Activated B cell treated with CpG ODN at 0.5 μM for 24 hours (primary cell): ENCODE data around the gene TLR8. TPM values are rescaled to one million over a fixed set of nuclear protein-coding genes. Genes with fewer than 3 reads are reported as not detected.

Experiments used
- ATAC-seq: fragments of 200-7000 bp; cut with Tn5 transposase; one replicate; pipeline ENCODE4 v1.10.0; 2021; ENCODE audit warnings: low read depth, mild to moderate bottlenecking, moderate library complexity
- CTCF ChIA-PET: fragments of 350-600 bp; sonication (Branson Sonifier 250); formaldehyde crosslinking; loops from one replicate; lab custom pipeline; 2021; ENCODE audit warnings: antibody characterized with exemption; lab: Charles Lee
- POLR2A ChIA-PET: fragments of 350-600 bp; sonication (Branson Sonifier 250); formaldehyde crosslinking; loops from one replicate; lab custom pipeline; 2021; ENCODE audit warnings: antibody characterized with exemption; lab: Charles Lee
- DNase-seq: peaks from one replicate; pipeline ENCODE4 v3.0.0; 2022
- H3K27ac Mint-ChIP-seq: one replicate; pipeline ENCODE4 v1.8.0; 2020; ENCODE audit warnings: mixed read lengths
- H3K27me3 Mint-ChIP-seq: one replicate; pipeline ENCODE4 v1.8.0; 2021; ENCODE audit warnings: mixed read lengths
- H3K36me3 Mint-ChIP-seq: one replicate; pipeline ENCODE4 v1.8.0; 2021; ENCODE audit warnings: low read depth, mixed read lengths
- H3K4me1 Mint-ChIP-seq: one replicate; pipeline ENCODE4 v1.8.0; 2021; ENCODE audit warnings: mixed read lengths
- H3K4me3 Mint-ChIP-seq: one replicate; pipeline ENCODE4 v1.8.0; 2020; ENCODE audit warnings: mild to moderate bottlenecking, mixed read lengths
- H3K9me3 Mint-ChIP-seq: one replicate; pipeline ENCODE4 v1.8.0; 2020; ENCODE audit warnings: mixed read lengths
- intact Hi-C: fragments of 100-400 bp; cut with micrococcal nuclease; formaldehyde crosslinking; loops from one replicate; pipeline ENCODE4 v1.15.1; 2024
- total RNA-seq: library from RNA; stranded (reverse); gene quantifications from 2 replicates; pipeline ENCODE4 v1.2.3, GENCODE V29; 2022
- TF ChIP-seq, protein P1 (sequence below): fragments of 200-600 bp; IDR thresholded peaks from one replicate; pipeline ENCODE4 v1.8.0; 2022; ENCODE audit warnings: antibody characterized with exemption, mild to moderate bottlenecking

The TLR8 gene
- total RNA-seq, 1 donor from 2014 or later: 0.22 TPM

DNA sequence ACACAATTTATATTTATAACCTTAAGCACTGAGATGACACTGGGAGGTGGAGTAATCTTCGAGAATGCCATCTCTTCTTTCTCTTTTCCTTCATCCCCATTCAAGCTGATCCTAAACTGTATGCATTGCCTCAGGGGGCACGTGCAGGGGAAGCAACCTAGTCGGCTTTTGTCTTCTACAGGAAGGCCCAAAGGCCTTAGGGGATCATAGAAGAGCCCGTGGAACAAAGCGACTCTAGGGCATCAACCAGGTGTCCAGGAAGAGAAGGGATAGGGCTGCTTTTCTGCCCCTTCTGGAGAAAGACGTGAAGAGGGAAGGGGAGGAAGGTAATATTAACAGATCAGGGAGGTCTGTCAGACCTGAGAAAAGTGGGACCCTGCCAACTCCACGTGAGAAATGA, 6.9 kb upstream of the TLR8 start:
- DNase-seq (no peak), ATAC-seq (no peak)
- Mint-ChIP-seq H3K36me3 (no peaks in the 10 kb centered on the region), H3K4me3 (no peak overlapping the region), H3K27me3 (no peaks in the 10 kb centered on the region), H3K9me3 (no peaks in the 10 kb centered on the region), H3K4me1 (peaks cover 7% of the 10 kb centered on the region), H3K27ac (no peak overlapping the region)
- ChIA-PET POLR2A (no interaction called here), CTCF (interaction anchor here (7.5 kb wide), 1 partner anchor 85 kb away, joined by 67 read pairs; no protein-coding TSS in a partner anchor)
- intact Hi-C loops: loop anchor here (10.0 kb wide), 1 partner anchor 815 kb away; no protein-coding TSS in a partner anchor
- TF ChIP-seq, protein P1, sequence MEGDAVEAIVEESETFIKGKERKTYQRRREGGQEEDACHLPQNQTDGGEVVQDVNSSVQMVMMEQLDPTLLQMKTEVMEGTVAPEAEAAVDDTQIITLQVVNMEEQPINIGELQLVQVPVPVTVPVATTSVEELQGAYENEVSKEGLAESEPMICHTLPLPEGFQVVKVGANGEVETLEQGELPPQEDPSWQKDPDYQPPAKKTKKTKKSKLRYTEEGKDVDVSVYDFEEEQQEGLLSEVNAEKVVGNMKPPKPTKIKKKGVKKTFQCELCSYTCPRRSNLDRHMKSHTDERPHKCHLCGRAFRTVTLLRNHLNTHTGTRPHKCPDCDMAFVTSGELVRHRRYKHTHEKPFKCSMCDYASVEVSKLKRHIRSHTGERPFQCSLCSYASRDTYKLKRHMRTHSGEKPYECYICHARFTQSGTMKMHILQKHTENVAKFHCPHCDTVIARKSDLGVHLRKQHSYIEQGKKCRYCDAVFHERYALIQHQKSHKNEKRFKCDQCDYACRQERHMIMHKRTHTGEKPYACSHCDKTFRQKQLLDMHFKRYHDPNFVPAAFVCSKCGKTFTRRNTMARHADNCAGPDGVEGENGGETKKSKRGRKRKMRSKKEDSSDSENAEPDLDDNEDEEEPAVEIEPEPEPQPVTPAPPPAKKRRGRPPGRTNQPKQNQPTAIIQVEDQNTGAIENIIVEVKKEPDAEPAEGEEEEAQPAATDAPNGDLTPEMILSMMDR: no peak

DNA sequence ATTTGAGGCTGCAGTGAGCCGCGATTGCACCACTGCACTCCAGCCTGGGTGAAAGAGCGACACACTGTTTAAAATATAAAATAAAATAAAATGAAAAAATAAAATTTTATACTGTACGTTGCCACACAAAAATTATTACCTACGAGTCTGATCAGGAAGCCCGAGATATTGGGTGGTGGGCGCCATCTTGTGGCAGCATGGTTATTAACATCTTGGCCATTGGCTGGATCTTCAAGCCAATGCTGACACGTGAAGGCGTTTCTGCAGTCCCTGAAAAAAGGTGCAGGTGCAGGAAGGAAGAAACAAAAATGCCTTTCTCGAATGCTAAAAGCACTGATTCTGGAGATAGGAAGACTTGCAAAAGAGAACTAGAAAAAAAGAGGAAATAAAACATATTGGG, 4.9 kb upstream of the TLR8 start:
- Mint-ChIP-seq H3K36me3 (no peaks in the 10 kb centered on the region), H3K9me3 (no peaks in the 10 kb centered on the region), H3K27ac (peak overlapping the region; percentile 60), H3K27me3 (no peaks in the 10 kb centered on the region), H3K4me1 (peaks cover 4% of the 10 kb centered on the region), H3K4me3 (no peak overlapping the region)
- TF ChIP-seq, protein P1: no peak
- POLR2A ChIA-PET: no interaction called here
- ATAC-seq: peak; percentile 71
- peak; percentile 41 for DNase-seq
- CTCF ChIA-PET: interaction anchor here (0.7 to 7.5 kb wide), 4 partner anchors 87 to 587 kb away, joined by 3 to 67 read pairs (median 3); no protein-coding TSS in a partner anchor
- intact Hi-C loops: loop anchor here (1.0 kb wide), 4 partner anchors 8 to 199 kb away; no protein-coding TSS in a partner anchor

DNA sequence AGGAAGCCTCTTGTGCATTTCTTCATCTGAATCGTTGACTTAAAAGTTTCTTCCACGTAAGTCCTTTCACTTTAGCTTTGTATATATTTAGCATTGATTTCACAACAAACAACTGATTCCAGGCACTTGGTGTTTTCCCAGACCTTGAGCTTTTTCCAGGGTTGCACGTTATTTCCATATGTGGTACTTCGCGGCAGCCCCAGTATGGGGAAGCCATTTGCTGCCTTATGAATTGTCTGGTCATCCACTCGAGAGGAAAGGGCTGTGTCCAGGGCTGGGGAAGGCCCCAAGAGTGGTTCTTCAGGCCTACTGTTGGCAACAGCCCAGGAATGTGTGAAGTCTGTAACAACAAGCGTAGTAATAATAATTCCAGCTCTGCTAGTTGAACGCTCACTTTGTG, 2.8 kb upstream of the TLR8 start:
- DNase-seq: no peak
- TF ChIP-seq, protein P1: no peak
- Mint-ChIP-seq H3K4me3 (no peak overlapping the region), H3K27me3 (no peaks in the 10 kb centered on the region), H3K9me3 (no peaks in the 10 kb centered on the region), H3K27ac (no peak overlapping the region), H3K36me3 (no peaks in the 10 kb centered on the region), H3K4me1 (peaks cover 4% of the 10 kb centered on the region)
- ChIA-PET POLR2A (no interaction called here), CTCF (interaction anchor here (1.6 to 2.6 kb wide), 3 partner anchors 43 to 202 kb away, joined by 3 to 21 read pairs (median 6); no protein-coding TSS in a partner anchor)
- ATAC-seq: no peak
- intact Hi-C loops: no loop called here

DNA sequence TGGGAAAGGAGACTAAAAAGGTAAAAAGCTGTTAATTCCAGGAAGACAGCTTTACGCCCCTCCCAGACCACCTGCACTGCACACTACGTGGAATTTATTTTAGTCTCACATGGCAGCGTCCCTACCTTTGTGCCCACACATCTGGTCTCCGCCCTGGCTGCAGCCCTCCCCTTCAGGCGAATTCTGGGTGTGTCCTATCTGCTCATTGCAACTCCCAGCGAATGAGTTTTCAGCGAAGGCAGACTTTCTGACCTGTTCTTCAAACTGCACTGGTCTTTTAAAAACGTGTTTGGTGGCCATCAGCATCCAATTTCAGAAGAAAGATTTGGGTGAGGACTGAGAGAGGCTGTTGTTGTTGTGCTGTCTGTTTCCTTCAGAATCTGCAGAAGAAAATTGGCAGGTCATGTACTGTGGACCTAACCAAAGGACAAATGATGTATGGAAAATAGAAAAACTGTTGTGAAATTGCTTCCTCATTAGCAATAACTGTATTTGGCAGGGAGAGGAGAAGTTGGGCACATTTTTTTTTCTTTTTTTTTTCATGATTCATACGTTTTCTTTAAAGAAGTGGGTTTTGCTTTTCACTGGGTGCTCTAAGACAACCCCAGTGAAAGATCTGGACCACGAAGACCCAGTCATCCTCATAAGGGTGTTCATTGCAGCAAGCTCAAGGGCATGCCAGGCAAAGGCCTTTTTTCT, 4.2 kb downstream of the TLR8 start:
- Mint-ChIP-seq H3K9me3 (no peaks in the 10 kb centered on the region), H3K4me3 (no peak overlapping the region), H3K4me1 (peaks cover 6% of the 10 kb centered on the region), H3K36me3 (no peaks in the 10 kb centered on the region), H3K27me3 (no peaks in the 10 kb centered on the region), H3K27ac (no peak overlapping the region)
- DNase-seq: no peak
- ATAC-seq: no peak
- CTCF ChIA-PET: no interaction called here
- POLR2A ChIA-PET: no interaction called here
- TF ChIP-seq, protein P1: no peak
- intact Hi-C loops: no loop called here

DNA sequence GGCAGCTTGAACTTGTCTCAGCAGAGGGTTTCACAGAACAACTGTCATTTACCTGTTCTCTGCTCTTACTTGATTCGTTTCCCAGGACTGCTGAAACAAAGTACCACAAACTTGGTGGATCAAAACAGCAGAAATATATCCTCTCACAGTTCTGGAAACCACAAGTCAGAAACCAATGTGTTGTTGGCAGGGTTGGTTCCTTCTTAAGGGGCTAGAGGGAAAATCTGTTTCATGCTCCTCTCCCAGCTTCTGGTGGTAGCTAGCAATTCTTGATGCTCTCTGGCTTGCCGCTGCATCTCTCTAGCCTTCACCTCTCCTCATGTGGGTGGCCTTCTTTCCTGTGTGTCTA, 4.7 kb downstream of the TLR8 start:
- H3K27ac Mint-ChIP-seq: no peak overlapping the region
- TF ChIP-seq, protein P1: no peak
- H3K36me3 Mint-ChIP-seq: no peaks in the 10 kb centered on the region
- DNase-seq: no peak
- ChIA-PET CTCF (no interaction called here), POLR2A (no interaction called here)
- no peak overlapping the region for H3K4me3 Mint-ChIP-seq
- no peaks in the 10 kb centered on the region for H3K9me3 Mint-ChIP-seq
- no peak for ATAC-seq
- no peaks in the 10 kb centered on the region for H3K27me3 Mint-ChIP-seq
- peaks cover 6% of the 10 kb centered on the region for H3K4me1 Mint-ChIP-seq
- intact Hi-C loops: no loop called here
